ENCODE results near the gene GNG7.

DNA sequence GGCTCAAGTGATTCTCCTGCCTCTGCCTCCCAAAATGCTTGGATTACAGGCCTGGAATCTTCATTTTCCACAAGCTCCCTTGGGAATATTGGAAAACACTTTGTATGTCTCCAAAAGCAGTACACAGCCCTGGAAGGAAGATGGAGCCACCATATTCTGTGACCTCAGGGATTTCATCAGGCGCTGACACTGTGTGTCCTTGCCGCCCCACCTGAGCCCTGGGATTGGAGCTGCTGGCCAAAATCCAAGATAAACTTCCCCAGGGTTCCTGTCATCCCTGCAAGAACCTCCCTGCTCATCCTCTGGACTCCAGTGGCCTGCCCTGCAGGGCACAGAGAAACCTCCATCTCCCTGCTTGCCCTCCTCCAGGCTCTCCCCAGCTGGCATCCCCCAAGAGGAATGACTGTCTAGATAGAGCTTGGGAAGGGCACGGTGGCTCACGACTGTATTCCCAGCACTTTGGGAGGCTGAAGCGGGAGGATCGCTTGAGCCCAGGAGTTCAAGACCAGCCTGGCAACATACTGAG is 1.3 kb upstream of the GNG7 start:
- no peak for TF ChIP-seq POLR2A (IDR thresholded peaks at IDR 0.05)
- TF ChIP-seq, protein P1, sequence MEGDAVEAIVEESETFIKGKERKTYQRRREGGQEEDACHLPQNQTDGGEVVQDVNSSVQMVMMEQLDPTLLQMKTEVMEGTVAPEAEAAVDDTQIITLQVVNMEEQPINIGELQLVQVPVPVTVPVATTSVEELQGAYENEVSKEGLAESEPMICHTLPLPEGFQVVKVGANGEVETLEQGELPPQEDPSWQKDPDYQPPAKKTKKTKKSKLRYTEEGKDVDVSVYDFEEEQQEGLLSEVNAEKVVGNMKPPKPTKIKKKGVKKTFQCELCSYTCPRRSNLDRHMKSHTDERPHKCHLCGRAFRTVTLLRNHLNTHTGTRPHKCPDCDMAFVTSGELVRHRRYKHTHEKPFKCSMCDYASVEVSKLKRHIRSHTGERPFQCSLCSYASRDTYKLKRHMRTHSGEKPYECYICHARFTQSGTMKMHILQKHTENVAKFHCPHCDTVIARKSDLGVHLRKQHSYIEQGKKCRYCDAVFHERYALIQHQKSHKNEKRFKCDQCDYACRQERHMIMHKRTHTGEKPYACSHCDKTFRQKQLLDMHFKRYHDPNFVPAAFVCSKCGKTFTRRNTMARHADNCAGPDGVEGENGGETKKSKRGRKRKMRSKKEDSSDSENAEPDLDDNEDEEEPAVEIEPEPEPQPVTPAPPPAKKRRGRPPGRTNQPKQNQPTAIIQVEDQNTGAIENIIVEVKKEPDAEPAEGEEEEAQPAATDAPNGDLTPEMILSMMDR (IDR thresholded peaks at IDR 0.05): no peak

Measured in testis (tissue), 2 donors.